Skin of body (tissue), 2 donors: Measurements from ENCODE around the gene TMA7B. TPM values are rescaled to one million over a fixed set of nuclear protein-coding genes. Genes with fewer than 3 reads are reported as not detected.
"Not testable (repeated sequence)": the region's sequence is repeated elsewhere in the genome, so short reads cannot be mapped to it uniquely, and the experiment has no call there.

Experiments used
- DNase-seq: peaks from one replicate; lab custom pipeline; 2025; lab: John Stamatoyannopoulos, UW
- total RNA-seq: library from RNA; depleted of rRNA; stranded (reverse); fragments of >200 nt; gene quantifications from one replicate; pipeline ENCODE4 v1.2.3, GENCODE V29; 2014

The TMA7B gene
- total RNA-seq, 1 donor from 2014 or later = 0.30 TPM

DNA sequence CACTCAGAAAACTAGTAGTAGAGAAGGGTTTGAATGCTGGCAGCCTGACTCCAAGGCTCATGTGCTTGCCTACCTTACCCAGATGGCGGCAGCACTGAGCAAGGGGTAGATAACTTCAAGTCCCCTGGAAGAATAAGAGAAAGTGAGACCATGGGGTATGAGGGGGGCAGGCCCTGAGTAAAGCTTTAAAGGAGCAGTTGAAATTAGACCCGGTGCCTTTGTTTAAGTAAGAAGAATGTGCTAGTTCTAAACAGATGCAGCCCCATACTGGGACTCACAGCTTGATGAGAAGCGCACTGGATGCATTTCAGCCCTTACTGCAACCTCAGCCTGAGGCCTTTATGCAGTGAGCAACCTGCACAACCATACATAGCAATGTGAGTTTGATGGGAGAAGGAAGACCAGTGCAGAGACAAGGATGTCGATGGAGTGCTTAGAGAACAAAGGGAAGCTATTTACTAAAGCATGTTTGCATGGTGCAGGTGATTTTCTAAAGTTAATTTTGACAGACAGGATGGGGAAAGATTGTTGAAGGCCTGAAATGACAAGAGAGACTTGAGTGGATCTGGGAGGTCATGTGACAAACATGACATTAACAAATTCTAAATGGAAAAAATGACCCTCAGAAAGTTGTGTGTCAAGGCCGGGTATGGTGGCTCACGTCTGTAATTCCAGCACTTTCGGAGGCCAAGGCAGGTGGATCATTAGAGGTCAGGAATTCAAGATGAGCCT lies 27.1 kb upstream of the TMA7B start:
- DNase-seq = no peak

DNA sequence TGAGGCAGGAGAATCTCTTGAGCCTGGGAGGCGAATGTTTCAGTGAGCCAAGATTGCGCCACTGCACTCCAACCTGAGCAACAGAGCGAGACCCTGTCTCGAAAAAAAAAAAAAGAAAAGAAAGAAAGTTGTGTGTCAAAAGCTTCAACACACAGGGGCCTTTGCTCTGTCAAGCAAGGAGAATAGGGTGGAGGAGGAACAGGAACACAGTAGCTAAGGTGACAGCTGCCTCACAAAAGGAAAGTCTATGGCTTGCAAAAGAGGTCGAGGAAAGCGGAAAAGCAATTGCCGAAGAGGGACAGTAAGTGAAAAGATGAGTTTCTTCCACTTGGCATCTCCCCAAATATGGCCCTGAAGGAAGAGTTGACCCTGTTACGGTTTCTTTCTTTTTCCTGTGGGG lies 26.5 kb upstream of the TMA7B start:
- DNase-seq = no peak

DNA sequence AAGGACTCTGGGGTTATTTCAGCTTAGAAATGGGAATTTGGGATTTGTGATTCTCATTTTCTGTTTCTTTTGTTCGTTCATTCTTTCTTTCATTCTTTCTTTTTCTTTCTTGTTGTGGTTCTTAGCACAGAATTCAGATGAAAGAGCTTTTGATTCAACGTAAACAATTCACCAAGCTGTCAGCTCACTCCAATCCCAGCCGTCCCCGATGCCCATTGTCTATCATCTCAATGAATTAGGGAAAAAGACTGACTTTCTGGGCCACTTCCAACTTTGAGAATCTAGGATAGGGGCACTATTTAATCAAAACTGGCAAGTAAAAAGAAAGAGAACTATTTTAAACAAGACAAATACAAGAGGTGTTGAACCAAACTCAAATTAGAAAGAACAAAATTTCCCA lies 25.1 kb upstream of the TMA7B start:
- DNase-seq = no peak

DNA sequence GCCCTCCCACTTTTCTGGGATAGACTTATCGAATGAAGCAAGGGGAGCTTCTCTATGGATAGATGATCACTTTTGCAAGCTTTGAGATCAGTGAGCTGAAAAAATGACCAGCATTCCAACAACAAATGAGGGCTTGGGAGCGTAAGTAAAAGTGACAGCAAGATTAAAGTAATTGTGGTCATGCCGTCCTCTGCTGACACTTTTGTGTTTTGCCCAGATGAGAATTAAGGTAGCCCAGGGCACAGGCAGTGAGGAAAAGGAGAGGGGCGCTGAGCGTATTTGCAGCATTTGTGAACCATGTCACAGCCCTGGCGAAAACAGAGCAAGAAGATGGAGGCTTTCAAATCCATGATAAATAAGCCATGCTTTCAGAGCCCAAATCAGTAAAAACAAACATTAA lies 24.6 kb upstream of the TMA7B start:
- no peak for DNase-seq

DNA sequence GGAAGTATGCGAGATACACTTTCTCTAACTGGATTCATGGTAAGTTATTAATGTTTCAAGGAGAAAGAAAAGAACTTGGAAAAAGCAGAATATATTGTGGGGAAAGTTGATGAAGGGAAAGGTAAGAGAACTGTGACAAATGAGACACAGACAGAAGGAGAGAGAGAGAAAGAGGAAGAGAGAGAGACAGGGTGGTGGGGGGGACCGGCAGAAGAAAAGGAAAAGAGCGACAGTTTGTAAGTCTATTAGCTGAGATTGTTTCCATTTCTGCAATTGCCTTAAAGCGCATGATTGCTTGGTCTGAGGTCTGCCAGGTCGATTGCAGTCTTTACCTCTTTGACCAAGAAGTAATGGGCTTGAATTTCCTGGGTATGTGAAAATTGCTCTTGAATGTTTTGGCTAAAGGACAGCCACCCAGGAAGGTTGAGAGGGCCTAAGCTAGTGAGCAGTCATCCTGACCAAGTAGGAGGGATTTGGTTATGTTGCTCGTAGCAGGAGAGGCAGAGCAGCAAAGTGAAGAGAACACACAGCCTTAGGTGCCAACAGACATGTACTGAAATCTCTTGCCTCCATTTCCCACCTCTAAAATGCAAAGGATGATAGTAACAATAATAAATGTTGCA lies 23.6 kb upstream of the TMA7B start:
- no peak for DNase-seq

DNA sequence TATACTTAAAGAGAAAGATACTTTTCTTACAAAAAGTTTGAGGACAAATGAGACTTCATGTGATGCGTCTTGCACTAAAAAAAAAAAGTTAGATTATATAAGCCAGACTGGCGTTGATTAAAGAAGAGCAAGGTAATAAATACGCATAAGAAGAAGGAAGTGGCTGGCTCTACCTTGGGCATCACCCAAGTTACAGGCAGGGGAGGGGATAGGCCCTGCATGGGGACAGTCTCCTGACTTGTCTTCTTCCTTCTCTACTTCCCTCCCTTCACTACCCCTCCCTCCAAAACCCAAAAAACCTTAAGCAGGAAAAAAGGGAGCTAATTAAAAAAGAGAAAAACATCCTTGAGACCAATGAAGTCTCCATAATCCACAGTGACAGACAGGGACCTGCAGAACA lies 22.3 kb upstream of the TMA7B start:
- no peak for DNase-seq

DNA sequence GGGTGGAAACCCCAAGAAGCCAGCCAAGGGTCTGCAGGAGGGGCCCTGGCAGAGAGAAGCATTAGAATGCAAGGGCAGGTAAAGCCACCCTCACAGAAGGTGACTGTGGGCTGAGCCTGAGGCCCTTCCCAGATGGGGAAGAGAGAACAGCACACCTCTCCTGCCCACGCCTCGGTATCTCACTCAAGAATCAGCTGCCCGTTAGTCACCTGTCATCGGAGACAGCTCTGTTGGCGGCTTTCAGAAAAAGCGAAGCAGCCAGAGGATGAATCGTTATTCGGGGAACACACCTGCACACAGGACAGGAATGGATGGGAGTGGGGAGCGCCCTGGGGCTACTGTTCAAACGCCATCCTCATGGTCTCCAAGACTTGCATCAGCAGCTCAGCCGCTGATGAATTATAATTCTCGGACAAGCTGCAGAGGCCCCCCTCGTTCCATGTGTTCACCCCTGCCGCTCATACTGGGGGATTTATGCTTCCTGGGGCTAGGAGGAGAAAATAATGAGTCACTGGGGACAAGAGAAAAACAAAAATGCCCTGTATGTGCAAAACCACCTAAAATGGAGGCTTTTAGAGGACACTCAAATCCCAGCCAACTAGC lies 21.6 kb upstream of the TMA7B start:
- DNase-seq = no peak

DNA sequence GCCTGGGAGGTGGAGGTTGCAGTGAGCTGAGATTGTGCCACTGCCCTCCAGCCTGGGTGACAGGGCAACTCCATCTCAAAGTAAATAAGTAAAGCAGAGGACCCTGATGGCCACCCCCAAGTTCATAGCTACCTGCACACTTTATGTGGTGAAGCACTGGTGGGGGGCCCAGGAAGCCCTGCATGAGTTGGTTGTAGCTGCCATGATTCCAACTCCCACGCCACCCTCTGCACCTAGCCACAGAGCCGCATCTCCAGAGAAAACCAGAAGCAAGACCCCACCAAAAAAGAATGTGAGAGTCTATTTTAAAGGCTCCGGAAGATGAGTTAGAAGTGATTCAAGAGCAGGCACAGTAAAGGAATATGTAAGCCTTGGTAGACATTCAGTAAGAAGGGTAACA lies 20.4 kb upstream of the TMA7B start:
- DNase-seq = no peak

DNA sequence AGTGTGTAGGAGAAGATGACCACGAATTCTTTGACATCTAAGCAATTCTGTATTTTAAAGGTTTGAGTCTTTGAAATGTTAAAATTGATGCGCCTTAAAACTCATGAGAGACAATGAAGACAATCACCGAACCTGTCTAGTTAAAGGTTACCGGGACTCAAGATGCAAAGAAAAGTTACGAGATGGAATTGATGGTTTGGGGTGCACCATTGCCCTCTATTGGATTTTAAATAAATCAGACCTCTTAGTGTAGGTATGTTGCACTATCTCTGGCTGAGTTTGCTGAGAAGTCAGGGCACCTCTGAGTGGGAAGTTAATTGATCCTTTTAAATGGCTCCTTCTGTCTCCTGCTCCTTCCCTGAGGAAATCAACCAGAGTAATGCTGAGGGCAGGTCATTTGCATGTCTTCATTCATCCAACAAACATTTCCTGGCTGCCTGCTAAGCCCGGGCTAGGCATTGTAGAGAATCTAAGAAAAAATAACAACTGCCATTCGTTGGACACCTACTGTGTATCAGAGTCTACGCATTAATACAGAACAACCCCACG lies 19.4 kb upstream of the TMA7B start:
- no peak for DNase-seq

DNA sequence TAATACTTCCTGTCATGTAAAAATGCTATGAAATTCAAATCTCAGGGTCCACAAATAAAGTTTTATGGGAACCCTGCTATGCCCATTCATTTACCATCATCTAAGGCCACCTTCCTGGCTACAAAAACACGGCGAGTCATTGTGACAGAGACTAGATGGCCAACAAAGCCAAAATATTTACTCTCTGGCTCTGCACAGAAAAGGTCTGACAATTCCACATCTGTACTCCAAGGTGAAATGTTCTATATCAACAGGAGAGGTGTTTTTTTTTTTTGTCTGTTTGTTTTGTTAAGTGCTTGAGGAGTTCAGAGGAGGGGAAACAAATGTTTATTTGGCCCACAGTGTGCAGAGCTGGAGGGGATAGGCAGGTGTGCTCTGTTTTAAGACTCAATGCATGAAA lies 18.6 kb upstream of the TMA7B start:
- DNase-seq = no peak

DNA sequence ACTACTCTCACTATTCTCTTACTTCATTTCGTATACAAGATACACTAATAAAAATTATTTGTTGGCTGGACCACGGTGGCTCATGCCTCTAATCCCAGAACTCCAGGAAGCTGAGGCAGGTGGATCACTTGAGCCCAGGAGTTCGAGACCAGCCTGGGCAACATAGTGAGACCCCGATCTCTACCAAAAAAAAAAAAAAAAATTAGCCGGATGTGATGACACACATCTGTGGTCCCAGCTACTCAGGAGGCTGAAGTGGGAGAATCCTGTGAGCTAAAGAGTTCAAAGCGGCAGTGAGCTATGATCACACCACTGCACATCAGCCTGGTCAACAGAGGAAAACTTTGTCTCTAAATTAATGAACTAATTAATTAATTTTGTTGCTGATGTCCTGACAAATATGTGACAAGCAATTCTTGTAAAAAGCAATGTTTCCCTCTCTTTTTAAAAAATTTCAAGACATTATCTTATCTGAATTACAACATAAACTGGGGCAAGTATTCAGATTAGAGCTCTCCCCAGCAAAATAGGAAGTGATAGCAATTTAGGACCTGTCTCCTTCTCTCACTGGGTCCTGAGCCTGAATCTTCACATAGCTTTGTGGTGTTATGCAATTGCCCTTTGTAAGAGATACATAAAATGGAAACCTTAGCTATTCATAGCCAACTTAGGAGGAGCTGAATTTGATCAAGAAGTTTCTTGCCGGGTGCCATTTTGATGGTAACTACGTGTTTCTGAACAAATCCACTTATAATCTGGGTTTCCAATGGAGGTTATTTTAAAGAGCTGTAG lies 17.6 kb upstream of the TMA7B start:
- DNase-seq = no peak

DNA sequence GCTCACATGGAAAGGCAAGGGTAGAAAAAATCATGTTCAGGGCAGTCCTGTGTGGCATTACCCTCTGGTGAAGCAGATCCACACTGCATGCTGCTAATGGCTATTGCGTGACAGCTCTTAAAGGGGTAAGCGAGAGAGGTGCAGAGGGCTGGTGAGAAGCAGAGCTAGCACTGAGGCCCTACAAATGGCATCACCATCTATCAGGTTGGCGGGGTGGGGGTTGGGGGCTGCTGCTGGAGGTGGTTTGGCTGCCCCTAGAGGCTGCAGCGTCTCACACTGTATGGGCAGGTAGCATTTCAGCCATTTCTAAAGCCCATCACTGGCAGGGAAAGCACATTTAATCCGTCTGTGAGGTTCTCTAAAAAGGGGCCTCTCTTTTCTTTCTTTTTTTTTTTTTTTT lies 16.9 kb upstream of the TMA7B start:
- DNase-seq = no peak

DNA sequence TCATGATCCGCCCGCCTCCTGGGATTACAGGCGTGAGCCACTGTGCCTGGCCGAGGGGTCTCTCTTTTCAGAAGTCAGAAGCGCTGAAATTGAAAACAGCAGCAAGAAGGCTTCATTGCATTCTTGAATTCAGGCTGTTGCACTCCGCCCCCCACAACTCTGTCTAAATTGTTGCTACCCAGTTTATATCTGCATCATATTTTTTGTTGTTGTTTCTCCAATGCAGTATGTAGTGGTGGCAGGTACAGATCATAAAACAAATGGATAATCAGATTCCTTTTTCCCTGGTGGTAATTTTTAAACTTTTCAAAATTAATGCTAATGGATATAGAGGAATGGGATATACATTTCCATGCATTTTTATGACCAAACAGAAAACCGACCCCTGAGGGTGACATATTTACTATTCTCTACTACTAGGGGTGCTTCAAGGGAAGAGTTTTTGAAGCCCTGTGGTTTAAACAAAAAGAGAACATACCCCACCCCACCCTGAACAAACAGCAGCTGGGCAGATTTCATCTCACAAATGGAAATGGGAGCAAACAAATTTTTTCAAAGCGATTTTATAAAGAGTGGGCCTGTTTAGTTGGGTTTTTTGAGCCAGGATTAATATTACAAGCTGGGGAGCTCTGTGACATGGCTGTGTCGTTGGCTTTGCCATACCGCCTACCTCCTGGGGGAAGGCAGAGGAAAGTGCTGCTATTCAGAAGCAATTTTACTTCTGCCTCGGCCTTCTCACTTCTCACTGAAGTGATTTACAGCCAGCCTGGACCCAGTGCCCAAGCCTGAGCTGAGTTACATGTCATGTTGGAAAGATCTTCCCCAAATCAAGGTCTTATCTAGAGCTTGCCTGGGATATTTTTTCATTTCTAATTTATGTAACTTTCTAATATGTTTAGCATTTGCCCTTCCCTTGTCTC lies 16.0 kb upstream of the TMA7B start:
- DNase-seq = no peak

DNA sequence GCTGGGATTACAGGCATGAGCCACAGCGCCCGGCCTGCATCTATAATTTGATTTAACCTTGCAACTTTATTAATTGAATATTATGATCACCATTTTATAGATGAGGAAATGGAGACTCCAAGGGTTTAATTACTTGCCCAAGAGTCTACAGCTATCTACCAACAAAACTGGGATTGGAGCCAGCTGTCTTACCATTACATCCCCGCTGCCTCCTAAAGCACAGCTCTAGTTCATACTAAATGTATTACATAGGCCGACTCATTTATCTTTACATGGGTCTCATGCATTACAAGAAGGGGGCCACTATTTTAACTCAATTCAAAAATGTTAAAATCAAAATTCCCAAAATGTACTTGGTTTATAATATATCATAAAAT lies 14.1 kb upstream of the TMA7B start:
- DNase-seq = no peak

DNA sequence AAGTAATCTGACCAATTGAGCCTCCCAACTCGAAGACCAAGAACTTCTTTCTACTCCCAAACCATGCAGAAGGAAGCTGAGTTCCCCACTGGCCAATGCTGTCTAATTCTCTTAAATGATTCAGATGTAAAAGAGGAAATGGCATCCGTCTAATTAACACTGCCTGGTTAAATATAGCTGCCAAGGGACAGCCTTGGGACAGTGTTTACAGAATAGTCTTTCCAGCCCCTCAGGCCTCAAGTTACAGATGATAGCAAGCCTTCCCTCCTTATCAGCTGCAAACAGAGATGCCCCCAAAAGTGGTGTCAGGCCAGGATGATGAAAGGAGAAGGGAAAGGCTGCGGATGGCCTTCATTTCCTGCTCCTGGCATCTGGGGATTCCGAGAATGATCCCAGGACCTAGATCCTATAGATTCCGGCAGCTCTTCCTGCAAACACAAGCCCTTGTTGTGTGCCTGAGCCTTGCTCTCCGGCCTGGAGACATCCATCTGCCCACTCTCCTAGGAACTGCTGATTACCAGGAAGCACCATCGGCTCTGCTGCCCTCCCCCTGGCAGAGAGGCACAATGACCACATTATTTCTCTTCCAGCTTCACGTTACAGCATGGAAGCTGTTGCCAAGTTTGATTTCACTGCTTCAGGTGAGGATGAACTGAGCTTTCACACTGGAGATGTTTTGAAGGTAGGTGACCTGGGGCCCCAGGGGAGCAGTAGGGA lies 13.5 kb upstream of the TMA7B start:
- no peak for DNase-seq

DNA sequence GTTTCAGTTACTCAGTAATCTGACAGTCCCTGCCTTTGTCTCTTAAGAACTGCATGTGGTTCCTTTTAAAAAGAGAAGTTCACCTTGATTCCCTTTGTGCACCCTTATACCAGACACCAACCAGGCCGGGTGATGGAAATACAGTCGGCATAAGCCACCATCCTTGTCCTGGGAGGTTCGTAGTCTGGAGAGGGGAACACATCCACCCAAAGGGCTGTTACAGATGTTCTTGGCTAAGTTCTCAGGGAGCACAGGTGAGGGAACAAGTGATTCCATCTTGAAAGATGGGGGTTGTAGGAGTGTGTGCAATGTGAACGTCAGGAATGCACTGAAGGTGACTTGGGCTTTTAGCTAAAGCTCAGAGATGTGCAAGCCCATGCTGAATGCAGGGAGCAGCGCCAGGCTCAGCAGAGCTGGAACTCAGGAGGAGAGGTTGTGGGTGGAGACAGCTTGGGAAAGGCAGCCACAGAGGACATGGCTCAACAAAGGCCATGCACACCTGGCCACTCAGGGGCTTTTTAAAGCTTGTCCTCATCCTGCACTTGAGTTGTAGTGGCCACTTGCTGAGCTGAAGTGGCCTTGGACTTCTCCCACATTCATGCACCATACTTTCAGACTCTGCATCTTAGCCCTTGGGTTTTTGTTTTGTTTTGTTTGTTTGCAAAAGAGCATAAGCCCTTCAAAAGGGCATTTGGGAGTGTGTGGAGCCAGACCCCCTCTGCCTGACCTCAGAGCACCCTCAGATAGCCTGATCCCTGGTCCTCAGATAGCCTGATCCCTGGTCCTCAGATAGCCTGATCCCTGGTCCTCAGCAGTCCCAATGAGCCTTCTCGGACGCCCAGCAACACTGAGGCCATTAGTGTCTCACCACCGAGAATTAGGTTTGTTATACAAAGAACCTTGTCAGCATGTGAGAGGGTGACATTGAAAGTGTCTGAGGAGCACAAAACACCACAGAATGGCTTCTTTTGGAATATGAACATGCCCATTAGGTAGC lies 12.7 kb upstream of the TMA7B start:
- DNase-seq = no peak

DNA sequence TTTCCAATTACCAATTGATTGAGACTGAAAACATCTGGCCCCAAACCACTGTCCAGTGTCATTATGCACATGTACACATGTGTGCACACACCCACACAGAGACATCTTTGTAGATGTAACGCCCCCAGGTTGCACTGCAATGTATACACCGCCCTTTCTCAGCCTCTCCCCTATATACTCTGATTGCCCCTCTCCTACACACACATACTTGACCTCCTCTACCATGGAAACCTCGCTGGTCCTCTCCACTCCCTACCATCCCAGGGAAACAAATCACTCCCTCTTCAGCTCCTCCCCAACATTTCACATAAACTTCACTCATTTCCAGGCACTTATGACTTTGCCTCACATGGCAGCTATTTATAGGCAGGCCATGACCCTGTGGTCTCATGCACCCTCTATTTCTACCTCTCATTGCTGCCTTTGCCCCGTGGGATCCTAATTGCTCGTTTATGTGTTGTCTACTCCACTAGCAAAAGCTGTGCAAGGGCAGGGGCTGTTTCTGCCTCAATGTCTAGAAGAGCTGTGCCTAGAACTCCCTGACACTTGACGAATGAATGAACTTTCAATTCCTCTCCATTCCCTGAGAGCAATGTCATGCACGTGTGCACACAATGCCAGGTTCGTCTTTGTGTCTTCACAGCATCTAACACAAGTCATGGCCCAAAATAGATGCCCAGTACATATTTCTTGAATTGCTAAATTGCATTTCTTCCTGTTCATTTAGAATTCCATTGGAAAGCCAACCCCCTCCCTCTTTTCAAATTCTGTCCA lies 10.0 kb upstream of the TMA7B start:
- no peak for DNase-seq

DNA sequence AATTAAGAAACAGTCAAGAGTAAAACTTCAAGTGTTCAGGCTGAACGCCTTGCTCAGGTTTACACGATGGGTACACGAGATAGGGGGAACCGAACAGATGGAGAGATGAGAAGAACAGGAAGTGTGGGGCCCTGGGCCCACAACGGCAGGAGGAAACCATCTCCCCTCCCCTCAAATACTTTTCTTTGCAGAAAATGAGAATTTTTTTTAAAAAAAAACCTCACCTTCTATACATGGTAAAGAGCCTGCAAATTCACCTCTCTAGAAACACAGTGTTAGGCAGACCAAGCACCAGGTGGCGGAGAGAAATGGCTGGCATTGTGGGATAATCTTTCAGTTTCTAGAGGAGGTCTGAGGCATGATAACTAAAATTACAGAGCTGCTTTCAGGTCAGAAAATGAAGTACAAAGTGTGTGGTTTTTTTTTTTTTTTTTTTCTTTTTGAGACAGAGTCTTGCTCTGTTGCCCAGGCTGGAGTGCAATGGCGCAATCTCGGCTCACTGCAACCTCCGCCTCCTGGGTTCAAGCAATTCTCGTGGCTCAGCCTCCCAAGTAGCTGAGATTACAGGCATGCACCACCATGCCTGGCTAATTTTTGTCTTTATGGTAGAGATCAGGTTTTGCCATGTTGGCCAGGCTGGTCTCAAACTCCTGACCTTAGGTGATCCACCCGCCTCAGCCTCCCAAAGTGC lies 8.4 kb upstream of the TMA7B start:
- DNase-seq = not testable (repeated sequence)
